ENCODE results near the gene MSI1. TPM values are rescaled to one million over a fixed set of nuclear protein-coding genes. Genes with fewer than 3 reads are reported as not detected.

MSI1 gene
- total and polyA plus RNA-seq, 2 experiments from 2014 or later, result 12.8 to 16.9 TPM

DNA sequence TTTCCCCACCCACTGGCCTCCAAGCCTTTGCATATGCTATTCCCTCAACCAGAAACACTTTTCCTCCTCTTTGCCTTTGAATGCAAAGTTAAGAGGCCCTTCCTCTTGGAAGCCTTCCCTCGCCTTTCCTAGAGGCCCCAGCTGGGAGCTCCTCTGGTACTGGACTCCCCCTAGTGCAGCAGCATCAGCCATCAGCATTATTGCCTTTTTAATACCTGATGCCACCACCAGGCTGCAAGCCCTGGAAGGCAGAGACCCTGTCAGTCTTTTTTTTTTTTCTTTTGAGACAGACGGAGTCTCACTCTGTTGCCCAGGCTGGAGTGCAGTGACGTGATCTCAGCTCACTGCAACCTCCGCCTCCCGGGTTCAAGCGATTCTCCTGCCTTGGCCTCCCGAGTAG, 22.3 kb downstream of the MSI1 start:
- no peak overlapping the region for H3K4me2 ChIP-seq
- H3K27ac Mint-ChIP-seq, result no peak overlapping the region

DNA sequence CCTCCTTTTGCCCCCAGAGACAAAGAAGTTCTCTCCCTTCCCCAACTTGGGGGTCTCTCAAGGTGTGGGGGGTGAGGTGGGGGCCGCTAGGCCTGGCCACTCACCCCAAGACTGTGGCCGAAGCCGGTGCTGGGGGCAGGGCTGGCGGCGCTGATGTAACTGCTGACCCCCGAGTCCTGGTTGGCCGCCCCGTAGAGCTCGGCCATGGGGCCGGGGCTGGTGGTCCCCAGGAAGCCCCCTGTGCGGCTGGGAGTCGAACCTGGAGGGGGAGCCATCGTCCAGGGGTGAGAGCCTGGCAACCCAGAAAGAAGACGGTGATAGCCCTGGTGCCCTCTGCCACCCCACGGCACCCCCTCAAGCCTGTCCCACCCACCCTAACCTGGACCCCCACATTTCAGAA, 22.9 kb downstream of the MSI1 start:
- Mint-ChIP-seq H3K4me3 (no peak overlapping the region), H3K4me1 (peaks cover 4% of the 10 kb centered on the region; the same call in 1 of the 3 replicates), H3K9me3 (no peaks in the 10 kb centered on the region; the same call in 2 of the 3 replicates), H3K27ac (no peak overlapping the region), H3K36me3 (ENCODE audit: low read depth) (peaks cover 57% of the 10 kb centered on the region), H3K27me3 (ENCODE audit: insufficient read depth, low read depth, poor library complexity) (peaks cover 22% of the 10 kb centered on the region)
- Histone ChIP-seq H3K27me3 (ENCODE audit: insufficient read depth) (no peaks in the 10 kb centered on the region), H3K4me1 (ENCODE audit: insufficient read depth) (no peaks in the 10 kb centered on the region), H3K9me2 (ENCODE audit: insufficient read depth) (no peaks in the 10 kb centered on the region), H2AFZ (no peak overlapping the region), H3K27ac (ENCODE audit: low read depth) (no peak overlapping the region), H4K20me1 (replicated peaks; ENCODE audit: insufficient read depth) (no peaks in the 10 kb centered on the region), H3F3A (replicated peaks; ENCODE audit: low read depth) (no peaks in the 10 kb centered on the region), H3K4me2 (no peak overlapping the region), H3K36me3 (ENCODE audit: insufficient read depth) (no peaks in the 10 kb centered on the region), H3K79me2 (replicated peaks; ENCODE audit: insufficient read depth) (no peaks in the 10 kb centered on the region), H3K4me3 (no peak overlapping the region)
- TF ChIP-seq ZNF114 (CRISPR knock-in tag; IDR thresholded peaks at IDR 0.05), result no peak
- no peak for TF ChIP-seq JUNB (IDR thresholded peaks at IDR 0.05; ENCODE audit: unreplicated experiment)
- no peak for TF ChIP-seq POLR2AphosphoS5 (IDR thresholded peaks at IDR 0.05; ENCODE audit: low read depth)
- DNase-seq (ENCODE audit: low spot score) (no peak), ATAC-seq (no peak)

More for the DNA sequence above, 22.3 kb downstream of the MSI1 start:
- peak; percentile 46 for DNase-seq (ENCODE audit: low spot score)
- no peak overlapping the region for H3K4me3 Mint-ChIP-seq
- H3K9me3 Mint-ChIP-seq, result no peaks in the 10 kb centered on the region; the same call in 2 of the 3 replicates
- Histone ChIP-seq H3K27me3 (ENCODE audit: insufficient read depth) (no peaks in the 10 kb centered on the region), H4K20me1 (replicated peaks; ENCODE audit: insufficient read depth) (no peaks in the 10 kb centered on the region), H2AFZ (no peak overlapping the region), H3K4me3 (no peak overlapping the region), H3K79me2 (replicated peaks; ENCODE audit: insufficient read depth) (no peaks in the 10 kb centered on the region), H3F3A (replicated peaks; ENCODE audit: low read depth) (no peaks in the 10 kb centered on the region), H3K27ac (ENCODE audit: low read depth) (no peak overlapping the region), H3K36me3 (ENCODE audit: insufficient read depth) (no peaks in the 10 kb centered on the region), H3K9me2 (ENCODE audit: insufficient read depth) (no peaks in the 10 kb centered on the region), H3K4me1 (ENCODE audit: insufficient read depth) (no peaks in the 10 kb centered on the region)
- H3K4me1 Mint-ChIP-seq, result peaks cover 1% of the 10 kb centered on the region; the same call in 1 of the 3 replicates
- TF ChIP-seq JUNB (IDR thresholded peaks at IDR 0.05; ENCODE audit: unreplicated experiment), result no peak
- TF ChIP-seq CREB1 (CRISPR knock-in tag; IDR thresholded peaks at IDR 0.05; ENCODE audit: low read depth), result no peak
- TF ChIP-seq, protein P1, sequence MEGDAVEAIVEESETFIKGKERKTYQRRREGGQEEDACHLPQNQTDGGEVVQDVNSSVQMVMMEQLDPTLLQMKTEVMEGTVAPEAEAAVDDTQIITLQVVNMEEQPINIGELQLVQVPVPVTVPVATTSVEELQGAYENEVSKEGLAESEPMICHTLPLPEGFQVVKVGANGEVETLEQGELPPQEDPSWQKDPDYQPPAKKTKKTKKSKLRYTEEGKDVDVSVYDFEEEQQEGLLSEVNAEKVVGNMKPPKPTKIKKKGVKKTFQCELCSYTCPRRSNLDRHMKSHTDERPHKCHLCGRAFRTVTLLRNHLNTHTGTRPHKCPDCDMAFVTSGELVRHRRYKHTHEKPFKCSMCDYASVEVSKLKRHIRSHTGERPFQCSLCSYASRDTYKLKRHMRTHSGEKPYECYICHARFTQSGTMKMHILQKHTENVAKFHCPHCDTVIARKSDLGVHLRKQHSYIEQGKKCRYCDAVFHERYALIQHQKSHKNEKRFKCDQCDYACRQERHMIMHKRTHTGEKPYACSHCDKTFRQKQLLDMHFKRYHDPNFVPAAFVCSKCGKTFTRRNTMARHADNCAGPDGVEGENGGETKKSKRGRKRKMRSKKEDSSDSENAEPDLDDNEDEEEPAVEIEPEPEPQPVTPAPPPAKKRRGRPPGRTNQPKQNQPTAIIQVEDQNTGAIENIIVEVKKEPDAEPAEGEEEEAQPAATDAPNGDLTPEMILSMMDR (conservative IDR thresholded peaks at IDR 0.05; ENCODE audit: low read depth in 2 of 2), result peak in 1 of 2 experiments; percentile 40; a peak in 2 of 4 replicates
- TF ChIP-seq ZNF114 (CRISPR knock-in tag; IDR thresholded peaks at IDR 0.05), result no peak
- peaks cover 17% of the 10 kb centered on the region for H3K27me3 Mint-ChIP-seq (ENCODE audit: insufficient read depth, low read depth, poor library complexity)
- ATAC-seq, result no peak
- peaks cover 63% of the 10 kb centered on the region for H3K36me3 Mint-ChIP-seq (ENCODE audit: low read depth)

- ATAC-seq, result no peak
- H3K36me3 ChIP-seq (ENCODE audit: insufficient read depth), result no peaks in the 10 kb centered on the region
- H3K4me1 ChIP-seq (ENCODE audit: insufficient read depth), result no peaks in the 10 kb centered on the region
- H3K9me3 Mint-ChIP-seq, result peaks cover 7% of the 10 kb centered on the region; the same call in 1 of the 3 replicates
- peaks cover 47% of the 10 kb centered on the region for H3K36me3 Mint-ChIP-seq (ENCODE audit: low read depth)
- H3K4me3 ChIP-seq, result no peak overlapping the region
- no peak overlapping the region for H3K27ac ChIP-seq (ENCODE audit: low read depth)
- no peaks in the 10 kb centered on the region for H3K79me2 ChIP-seq (replicated peaks; ENCODE audit: insufficient read depth)
- no peak overlapping the region for H3K4me3 Mint-ChIP-seq
- no peak overlapping the region for H2AFZ ChIP-seq
- H3K4me2 ChIP-seq, result no peak overlapping the region
- peaks cover 27% of the 10 kb centered on the region for H3K27me3 Mint-ChIP-seq (ENCODE audit: insufficient read depth, low read depth, poor library complexity)
- no peaks in the 10 kb centered on the region for H3K27me3 ChIP-seq (ENCODE audit: insufficient read depth)
- H3F3A ChIP-seq (replicated peaks; ENCODE audit: low read depth), result no peaks in the 10 kb centered on the region
- no peaks in the 10 kb centered on the region for H4K20me1 ChIP-seq (replicated peaks; ENCODE audit: insufficient read depth)
- H3K4me1 Mint-ChIP-seq, result peaks cover 4% of the 10 kb centered on the region; the same call in 1 of the 3 replicates
- H3K9me2 ChIP-seq (ENCODE audit: insufficient read depth), result no peaks in the 10 kb centered on the region
- DNase-seq (ENCODE audit: low spot score), result no peak
- no peak overlapping the region for H3K27ac Mint-ChIP-seq
- TF ChIP-seq EZH2 (IDR thresholded peaks at IDR 0.05; ENCODE audit: low read depth, unreplicated experiment) (no peak), ZNF114 (CRISPR knock-in tag; IDR thresholded peaks at IDR 0.05) (no peak), ZNF462 (CRISPR knock-in tag; IDR thresholded peaks at IDR 0.05) (no peak), EZH2phosphoT487 (IDR thresholded peaks at IDR 0.05; ENCODE audit: unreplicated experiment) (no peak), STAT1 (IDR thresholded peaks at IDR 0.05; ENCODE audit: unreplicated experiment) (no peak)
These were observed 25.3 kb downstream of the MSI1 start for GRCh38 chr12:120343692-120344091.
